GM18517 (cell line): ENCODE results near the gene MVB12A.

Experiments used
- ATAC-seq: cut with Tn5 transposase; IDR thresholded peaks from one replicate; pipeline ENCODE4 v1.9.1; 2021; ENCODE audit warnings: mild to moderate bottlenecking, moderate library complexity; ENCODE audit not compliant: unreplicated experiment

The MVB12A gene

GRCh38 chr19:17441241-17442021 is 21.6 kb downstream of the MVB12A start:
- no peak for ATAC-seq

- no peak for ATAC-seq
Observed at GRCh38 chr19:17445526-17446165, 25.8 kb downstream of the MVB12A start.

GRCh38 chr19:17447704-17448130 is 27.9 kb downstream of the MVB12A start:
- no peak for ATAC-seq

- ATAC-seq: no peak
Observed at GRCh38 chr19:17448131-17448967, 28.5 kb downstream of the MVB12A start, which contains the start of gene TMEM221. TSS of gene TMEM221 (minus strand) at chr19:17448668. CDS start at chr19:17448462, 206 bp downstream.

GRCh38 chr19:17450264-17451075 is 30.6 kb downstream of the MVB12A start:
- ATAC-seq: no peak

- no peak for ATAC-seq
Observed at GRCh38 chr19:17451820-17452219, 32.0 kb downstream of the MVB12A start.

GRCh38 chr19:17454576-17455071 is 34.8 kb downstream of the MVB12A start:
- ATAC-seq: no peak

GRCh38 chr19:17455308-17456123 is 35.7 kb downstream of the MVB12A start:
- no peak for ATAC-seq

- ATAC-seq: no peak
Observed at GRCh38 chr19:17456127-17456526, 36.3 kb downstream of the MVB12A start.

- ATAC-seq: no peak
Observed at GRCh38 chr19:17457616-17458015, 37.8 kb downstream of the MVB12A start.

- ATAC-seq: no peak
Observed at GRCh38 chr19:17458970-17459369, 39.1 kb downstream of the MVB12A start.

- no peak for ATAC-seq
Observed at GRCh38 chr19:17460372-17461230, 40.8 kb downstream of the MVB12A start, which contains the start of gene NXNL1. TSS of gene NXNL1 (minus strand) at chr19:17460926. CDS start at chr19:17460869, 57 bp downstream.

- ATAC-seq: no peak
Observed at GRCh38 chr19:17466487-17466850, 46.6 kb downstream of the MVB12A start.

- ATAC-seq: no peak
Observed at GRCh38 chr19:17467471-17468301, 47.8 kb downstream of the MVB12A start.

- ATAC-seq: no peak
Observed at GRCh38 chr19:17468302-17469091, 48.6 kb downstream of the MVB12A start.

- no peak for ATAC-seq
Observed at GRCh38 chr19:17469092-17469480, 49.2 kb downstream of the MVB12A start.
